A549 (cell line): ENCODE measurements around the gene ZNF276. TPM values are rescaled to one million over a fixed set of nuclear protein-coding genes. Genes with fewer than 3 reads are reported as not detected.
A peak's percentile ranks its signal among the peaks of the same experiment; 100 is the strongest.
"Not testable (repeated sequence)": the region's sequence is repeated elsewhere in the genome, so short reads cannot be mapped to it uniquely, and the experiment has no call there.

Source experiments
- ATAC-seq, 2 experiments: fragments of 200-7000 bp in 1 of 2; fragments of >200 bp in 1 of 2; cut with Nextera tagmentation in 1 of 2; cut with Tn5 transposase in 1 of 2; 3 replicates each; pipeline versions ENCODE4 v1.8.0 to v1.9.1; 2018 to 2020; ENCODE audit warnings: mild to moderate bottlenecking in 1 of 2, moderate library complexity in 1 of 2
- CTCF ChIA-PET: fragments of 300-600 bp; sonication (Branson Sonifier 250); formaldehyde crosslinking; extraction: SDS; loops from one replicate; lab custom pipeline; 2021; ENCODE audit warnings: antibody characterized with exemption, inconsistent platforms; lab: Yijun Ruan, JAX
- POLR2A ChIA-PET: fragments of 350-600 bp; formaldehyde crosslinking; extraction: SDS; loops from one replicate; lab custom pipeline; 2021; ENCODE audit warnings: antibody characterized with exemption, inconsistent platforms; lab: Yijun Ruan, JAX
- DNase-seq, 2 experiments: peaks; one replicate each; pipeline versions ENCODE4 v3.0.0 to v3.0.0-alpha.2; 2011 to 2016; ENCODE audit warnings: low read depth in 1 of 2, low spot score in 1 of 2
- FAIRE-seq: peaks from 2 replicates; lab custom pipeline; 2011; peaks lifted over from hg19 to GRCh38; lab: Jason Lieb, UNC
- H3K27ac ChIP-seq, 2 experiments: fragments of >200 bp; sonication (Bioruptor Twin); formaldehyde crosslinking; 3 replicates each; pipeline ENCODE4 v1.5.1; 2016 to 2017
- H3K4me1 ChIP-seq: fragments of >200 bp; sonication (Bioruptor Twin); formaldehyde crosslinking; 3 replicates; pipeline ENCODE4 v1.6.1; 2016
- H3K4me2 ChIP-seq: fragments of >200 bp; sonication (Bioruptor Twin); formaldehyde crosslinking; 3 replicates; pipeline ENCODE4 v1.6.1; 2016
- H3K4me3 ChIP-seq: fragments of >200 bp; sonication (Bioruptor Twin); formaldehyde crosslinking; 3 replicates; pipeline ENCODE4 v1.5.1; 2016
- H3K9me3 ChIP-seq: fragments of >200 bp; sonication (Bioruptor Twin); formaldehyde crosslinking; 3 replicates; pipeline ENCODE4 v1.6.1; 2016
- CBX2 ChIP-seq: fragments of 200-600 bp; sonication (generic); IDR thresholded peaks from 2 replicates; pipeline ENCODE4 v1.6.1; 2016; ENCODE audit warnings: low read depth, mild to moderate bottlenecking, borderline replicate concordance
- CHD2 ChIP-seq: fragments of 150-350 bp; IDR thresholded peaks from 2 replicates; pipeline ENCODE4 v1.6.1; 2014; ENCODE audit warnings: low read length; ENCODE audit not compliant: partially characterized antibody
- E2F6 ChIP-seq: IDR thresholded peaks from 2 replicates; pipeline ENCODE4 v1.6.1; 2012; ENCODE audit warnings: low read depth, borderline replicate concordance
- EHF ChIP-seq: fragments of 250-450 bp; sonication (Bioruptor Pico); IDR thresholded peaks from 2 replicates; pipeline ENCODE4 v1.5.0; 2020; ENCODE audit warnings: mild to moderate bottlenecking
- ELK1 ChIP-seq: fragments of 150-350 bp; IDR thresholded peaks from 2 replicates; pipeline ENCODE4 v1.6.1; 2014; ENCODE audit warnings: low read depth, mild to moderate bottlenecking, low read length
- ESRRA ChIP-seq: fragments of 150-350 bp; IDR thresholded peaks from 2 replicates; pipeline ENCODE4 v1.6.1; 2014; ENCODE audit warnings: mild to moderate bottlenecking, low read length, borderline replicate concordance
- FOSL2 ChIP-seq, 2 experiments: fragments of 450-650 bp in 1 of 2; fragments of >200 bp in 1 of 2; sonication (Bioruptor Twin) in 1 of 2; formaldehyde crosslinking; IDR thresholded peaks; 2 replicates each; pipeline versions ENCODE4 v1.5.0 to v1.6.1; 2016 to 2020; ENCODE audit warnings: mild to moderate bottlenecking in 1 of 2, moderate library complexity in 1 of 2
- HES2 ChIP-seq: fragments of >200 bp; sonication (Bioruptor Twin); formaldehyde crosslinking; IDR thresholded peaks from 2 replicates; pipeline ENCODE4 v1.6.1; 2016
- HEYL ChIP-seq: fragments of 250-450 bp; sonication (Bioruptor Pico); IDR thresholded peaks from 2 replicates; pipeline ENCODE4 v1.8.0; 2021; ENCODE audit warnings: mild to moderate bottlenecking, moderate library complexity
- HMGXB4 ChIP-seq: fragments of 250-450 bp; sonication (Bioruptor Pico); IDR thresholded peaks from 2 replicates; pipeline ENCODE4 v1.5.0; 2021; ENCODE audit warnings: mild to moderate bottlenecking, moderate library complexity, borderline replicate concordance
- HOXB5 ChIP-seq: fragments of 250-450 bp; sonication (Bioruptor Pico); IDR thresholded peaks from 2 replicates; pipeline ENCODE4 v1.5.0; 2020; ENCODE audit warnings: mild to moderate bottlenecking, moderate library complexity
- JUNB ChIP-seq: fragments of >200 bp; sonication (Bioruptor Twin); formaldehyde crosslinking; IDR thresholded peaks from 2 replicates; pipeline ENCODE4 v1.6.1; 2016
- MAX ChIP-seq: IDR thresholded peaks from 2 replicates; pipeline ENCODE4 v1.6.1; 2012
- NFE2L2 ChIP-seq: fragments of 150-350 bp; conservative IDR thresholded peaks from 2 replicates; pipeline ENCODE4 v1.6.1; 2014; ENCODE audit warnings: low read length
- PHF8 ChIP-seq: fragments of 200-600 bp; sonication (generic); IDR thresholded peaks from 2 replicates; pipeline ENCODE4 v1.6.1; 2016; ENCODE audit warnings: low read depth, mild to moderate bottlenecking, antibody characterized with exemption, moderate library complexity, borderline replicate concordance
- POLR2A ChIP-seq: IDR thresholded peaks from 2 replicates; pipeline ENCODE4 v1.6.1; 2012; ENCODE audit warnings: mild to moderate bottlenecking, low read length
- RAD21 ChIP-seq, 2 experiments: fragments of >200 bp in 1 of 2; sonication (Bioruptor Twin) in 1 of 2; formaldehyde crosslinking in 1 of 2; IDR thresholded peaks in 1 of 2; conservative IDR thresholded peaks in 1 of 2; 2 replicates in 1 of 2; 3 replicates in 1 of 2; pipeline ENCODE4 v1.6.1; 2012 to 2018; ENCODE audit warnings: inconsistent platforms in 1 of 2
- RARB ChIP-seq: fragments of 250-450 bp; sonication (Bioruptor Pico); IDR thresholded peaks from 2 replicates; pipeline ENCODE4 v1.8.0; 2021; ENCODE audit warnings: mild to moderate bottlenecking, moderate library complexity
- RCOR1 ChIP-seq: fragments of 150-350 bp; IDR thresholded peaks from 2 replicates; pipeline ENCODE4 v1.6.1; 2014; ENCODE audit warnings: antibody characterized with exemption, low read length, low read depth
- REST ChIP-seq: fragments of 200-600 bp; sonication (generic); IDR thresholded peaks from 2 replicates; pipeline ENCODE4 v1.6.1; 2016; ENCODE audit warnings: antibody characterized with exemption, mild to moderate bottlenecking, moderate library complexity
- RNF2 ChIP-seq: fragments of 200-600 bp; sonication (generic); IDR thresholded peaks from 2 replicates; pipeline ENCODE4 v1.6.1; 2016; ENCODE audit warnings: low read depth, mild to moderate bottlenecking, antibody characterized with exemption, moderate library complexity, borderline replicate concordance
- ZFP36 ChIP-seq: fragments of 450-650 bp; IDR thresholded peaks from 2 replicates; pipeline ENCODE4 v1.6.1; 2014; ENCODE audit warnings: borderline replicate concordance; ENCODE audit not compliant: partially characterized antibody
- ZNF302 ChIP-seq: fragments of 250-450 bp; sonication (Bioruptor Pico); IDR thresholded peaks from 2 replicates; pipeline ENCODE4 v1.9.0; 2021; ENCODE audit warnings: inconsistent platforms, mild to moderate bottlenecking, moderate library complexity
- WGBS: methylation state at CpG from one replicate; pipeline ENCODE4 v1.1.6; 2017; ENCODE audit errors: missing lambda C conversion rate; 5-methylcytosine and 5-hydroxymethylcytosine counted together
- polyA plus RNA-seq, 4 experiments: library from polyadenylated mRNA; depleted of rRNA in 3 of 4; stranded (reverse); fragments of >200 nt; fragmentation: RNase III in 1 of 4; extraction: RNeasy Plus Mini Kit Qiagen cat#74134 plus additional on column Dnase treatment in 1 of 4; gene quantifications; 2 replicates in 3 of 4; 3 replicates in 1 of 4; pipeline ENCODE4 v1.2.3, GENCODE V29; 2011 to 2017

ZNF276 gene
- polyA plus RNA-seq, 2 of the 4 experiments (the other 2 are of a cell fraction), result 6.5 to 15.1 TPM

GRCh38 chr16:89720813-89721545 is at the start of gene ZNF276, which contains the start of gene VPS9D1 (continued):
- TF ChIP-seq HMGXB4 (CRISPR knock-in tag) (no peak), HEYL (CRISPR knock-in tag) (no peak), MAX (peak; percentile 90), ZFP36 (no peak), RNF2 (no peak), ESRRA (no peak), E2F6 (0 out of 2 replicates have a peak, but pooled peaks have one; percentile 52), PHF8 (peak; percentile 6; the same call in 1 of the 2 replicates), REST (0 out of 2 replicates have a peak, but pooled peaks have one; percentile 46), NFE2L2 (no peak), ELK1 (no peak), HOXB5 (no peak; the same call in 1 of the 2 replicates), RCOR1 (no peak), CHD2 (no peak), ZNF302 (CRISPR knock-in tag) (no peak), FOSL2 (IDR thresholded peaks at IDR 0.05) (no peak), FOSL2 (CRISPR knock-in tag; IDR thresholded peaks at IDR 0.05) (no peak; the same call in none of the 2 replicates), POLR2A (peak; percentile 58), EHF (no peak), RARB (CRISPR knock-in tag) (no peak), JUNB (no peak), RAD21 (conservative IDR thresholded peaks at IDR 0.05 in 1 of 2, IDR thresholded peaks at IDR 0.05 in 1 of 2) (no peak), CBX2 (no peak), HES2 (no peak)

GRCh38 chr16:89671565-89671964 is 49.8 kb upstream of the ZNF276 start:
- DNase-seq, FAIRE-seq, H3K4me1 ChIP-seq, H3K4me3 ChIP-seq, ATAC-seq, H3K27ac ChIP-seq, H3K4me2 ChIP-seq, H3K9me3 ChIP-seq: not testable (repeated sequence)
- 77% methylated on average over 4 of the region's 4 CpGs for WGBS
- CTCF ChIA-PET, result interaction anchor here (0.6 to 2.3 kb wide), 8 partner anchors 12 to 890 kb away, joined by 3 to 7 read pairs (median 3); no protein-coding TSS in a partner anchor
- POLR2A ChIA-PET, result interaction anchor here (1.7 kb wide), 1 partner anchor 15 kb away, joined by 10 read pairs; the partner anchor contains the start of gene CDK10
